GM21723 (cell line): ENCODE results near the gene CLEC16A.
"Not testable (repeated sequence)": the region's sequence is repeated elsewhere in the genome, so short reads cannot be mapped to it uniquely, and the experiment has no call there.

Source experiments
- ATAC-seq: cut with Tn5 transposase; IDR thresholded peaks from one replicate; pipeline ENCODE4 v1.9.1; 2021; ENCODE audit warnings: mild to moderate bottlenecking, moderate library complexity; ENCODE audit not compliant: unreplicated experiment

CLEC16A gene

DNA sequence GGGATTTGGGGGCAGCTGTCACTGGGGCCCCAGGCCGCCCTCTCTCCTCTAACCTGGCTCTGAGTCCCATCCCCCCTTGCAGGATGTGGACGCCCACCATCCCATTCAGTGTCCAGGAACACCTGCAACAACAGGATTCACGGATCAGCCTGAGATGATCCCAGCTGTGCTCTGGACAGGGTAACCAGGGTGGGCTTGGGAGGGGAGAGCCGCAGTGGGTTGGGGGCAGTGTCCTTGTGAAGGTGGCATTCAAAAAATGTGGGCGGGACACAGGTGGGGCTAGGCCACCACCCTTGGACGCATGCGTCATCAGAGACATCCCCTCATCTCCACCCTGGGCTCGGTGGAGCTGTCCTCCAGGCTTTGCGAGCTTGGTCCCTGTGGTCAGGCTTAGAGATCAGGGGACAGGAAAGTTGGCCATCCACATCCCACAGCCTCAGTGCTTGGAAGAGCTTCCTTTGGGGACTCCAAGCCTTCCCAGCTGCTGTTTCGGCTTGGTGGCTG lies 21.2 kb upstream of the CLEC16A start:
- ATAC-seq: no peak

DNA sequence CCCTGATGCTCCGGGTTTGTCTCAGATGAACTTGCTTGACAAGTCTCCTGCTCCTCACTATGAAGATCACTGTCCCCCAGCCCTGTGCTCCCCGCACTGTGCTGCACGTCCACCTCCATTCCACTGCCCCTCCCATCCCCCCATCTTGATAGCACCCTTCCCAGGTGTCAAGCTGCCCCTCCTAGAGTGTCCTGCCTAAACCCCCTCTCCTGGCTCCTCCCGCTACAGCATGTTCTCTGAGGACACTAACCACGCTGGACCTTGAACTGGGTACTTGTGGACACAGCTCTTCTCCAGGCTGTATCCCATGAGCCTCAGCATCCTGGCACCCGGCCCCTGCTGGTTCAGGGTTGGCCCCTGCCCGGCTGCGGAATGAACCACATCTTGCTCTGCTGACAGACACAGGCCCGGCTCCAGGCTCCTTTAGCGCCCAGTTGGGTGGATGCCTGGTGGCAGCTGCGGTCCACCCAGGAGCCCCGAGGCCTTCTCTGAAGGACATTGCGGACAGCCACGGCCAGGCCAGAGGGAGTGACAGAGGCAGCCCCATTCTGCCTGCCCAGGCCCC lies 20.6 kb upstream of the CLEC16A start:
- no peak for ATAC-seq

DNA sequence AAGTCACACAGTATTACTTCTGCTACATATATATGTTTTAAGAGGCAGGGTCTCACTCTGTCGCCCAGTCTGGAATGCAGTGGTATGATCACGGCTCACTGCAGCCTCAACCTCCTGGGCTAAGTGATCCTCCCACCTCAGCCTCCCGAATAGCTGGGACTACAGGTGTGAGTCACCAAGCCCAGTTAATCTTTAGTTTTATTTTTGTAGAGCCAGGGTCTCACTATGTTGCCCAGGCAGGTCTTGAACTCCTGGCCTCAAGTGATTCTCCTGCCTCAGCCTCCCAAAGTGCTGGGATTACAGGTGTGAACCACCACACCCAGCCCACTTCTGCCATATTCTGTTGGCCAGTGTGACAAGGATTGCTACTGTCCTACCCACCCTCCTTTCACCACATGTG lies 19.1 kb upstream of the CLEC16A start:
- ATAC-seq: not testable (repeated sequence)

DNA sequence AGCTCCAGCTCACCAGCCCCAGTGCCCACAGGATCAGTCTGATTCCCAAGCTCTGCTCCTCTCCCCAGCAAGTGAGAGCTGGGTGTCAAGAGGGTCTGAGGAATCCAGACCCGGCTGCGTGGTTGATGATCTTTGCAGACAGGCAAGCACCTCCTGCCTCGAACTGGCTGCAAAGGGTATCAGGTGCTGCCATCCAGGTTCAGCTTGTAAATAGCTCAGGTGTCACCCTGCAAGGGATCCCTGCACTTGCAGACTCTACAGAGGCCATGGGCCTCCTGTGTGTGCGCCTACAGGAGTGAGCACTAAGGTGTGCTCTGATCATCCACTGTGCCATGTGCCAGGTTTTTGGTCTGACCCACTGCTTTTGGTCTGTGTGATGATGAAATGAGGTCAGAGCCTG lies 18.3 kb upstream of the CLEC16A start:
- no peak for ATAC-seq

DNA sequence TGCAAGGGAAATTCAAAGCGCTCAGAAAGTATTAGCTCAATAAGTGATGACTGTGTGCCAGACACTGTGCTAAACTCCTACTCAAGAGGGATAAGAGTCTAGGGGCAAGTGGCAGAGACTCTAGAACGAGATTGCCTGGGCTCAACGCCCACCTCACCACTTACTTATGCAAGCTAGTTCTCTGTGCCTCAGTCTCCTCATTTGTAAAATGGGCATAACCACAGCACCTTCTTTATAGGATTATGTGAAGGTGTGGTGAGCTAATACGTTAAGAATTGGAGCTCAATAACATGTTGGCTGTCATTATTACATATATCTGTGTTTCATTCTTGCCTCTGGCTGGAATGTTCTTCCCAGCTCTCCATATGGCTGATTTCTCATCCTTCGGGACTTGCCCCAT lies 17.5 kb upstream of the CLEC16A start:
- no peak for ATAC-seq

GRCh38 chr16:10927497-10928112 lies 16.8 kb upstream of the CLEC16A start:
- no peak for ATAC-seq

- not testable (repeated sequence) for ATAC-seq
Measured at GRCh38 chr16:10929097-10929496, 15.3 kb upstream of the CLEC16A start.

DNA sequence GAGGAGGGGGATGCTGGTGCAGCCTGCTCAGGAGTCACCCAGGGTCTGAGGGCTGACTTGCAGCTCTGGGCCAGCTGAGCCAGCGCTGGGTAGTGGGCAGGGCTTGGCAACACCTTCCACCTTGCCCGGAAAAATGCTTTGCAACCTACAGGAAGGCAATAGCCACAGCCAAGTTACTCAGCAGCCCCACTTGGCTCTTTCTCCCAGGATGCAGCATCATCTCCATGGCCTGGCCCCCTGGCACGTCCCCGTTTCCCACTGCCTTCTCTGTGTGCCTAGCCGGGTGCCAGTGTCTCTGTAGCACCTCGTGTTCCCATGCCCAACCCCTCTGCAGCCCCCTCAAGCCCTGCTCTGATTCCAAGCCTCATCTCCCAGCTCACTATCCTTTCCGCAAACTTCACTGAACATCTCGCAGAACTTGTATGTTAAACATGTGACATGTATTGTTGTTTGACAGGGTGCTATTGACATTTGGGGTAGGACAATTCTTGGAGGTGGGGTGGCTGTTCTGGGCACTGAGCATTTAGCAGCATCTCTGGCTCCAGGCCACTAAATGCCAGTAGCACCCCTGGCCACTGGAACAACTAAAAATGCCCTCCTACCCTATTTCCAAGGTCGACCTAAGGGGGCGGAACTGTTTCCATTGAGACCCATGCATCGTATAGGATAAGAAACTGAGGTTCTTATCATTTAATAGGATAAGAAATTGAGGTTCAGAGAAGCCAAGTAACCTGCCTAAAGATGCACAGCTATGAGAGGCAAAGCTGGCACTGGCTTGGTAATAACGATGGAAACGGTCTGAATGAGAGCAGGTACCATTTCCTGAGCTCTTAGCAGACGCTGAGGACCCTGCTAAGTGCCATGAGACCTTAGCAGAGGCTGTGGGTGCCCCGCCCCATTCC lies 14.3 kb upstream of the CLEC16A start:
- ATAC-seq: no peak

- ATAC-seq: no peak
Measured at GRCh38 chr16:10930755-10931093, 13.6 kb upstream of the CLEC16A start.

GRCh38 chr16:10931134-10931533 lies 13.2 kb upstream of the CLEC16A start:
- ATAC-seq: no peak

DNA sequence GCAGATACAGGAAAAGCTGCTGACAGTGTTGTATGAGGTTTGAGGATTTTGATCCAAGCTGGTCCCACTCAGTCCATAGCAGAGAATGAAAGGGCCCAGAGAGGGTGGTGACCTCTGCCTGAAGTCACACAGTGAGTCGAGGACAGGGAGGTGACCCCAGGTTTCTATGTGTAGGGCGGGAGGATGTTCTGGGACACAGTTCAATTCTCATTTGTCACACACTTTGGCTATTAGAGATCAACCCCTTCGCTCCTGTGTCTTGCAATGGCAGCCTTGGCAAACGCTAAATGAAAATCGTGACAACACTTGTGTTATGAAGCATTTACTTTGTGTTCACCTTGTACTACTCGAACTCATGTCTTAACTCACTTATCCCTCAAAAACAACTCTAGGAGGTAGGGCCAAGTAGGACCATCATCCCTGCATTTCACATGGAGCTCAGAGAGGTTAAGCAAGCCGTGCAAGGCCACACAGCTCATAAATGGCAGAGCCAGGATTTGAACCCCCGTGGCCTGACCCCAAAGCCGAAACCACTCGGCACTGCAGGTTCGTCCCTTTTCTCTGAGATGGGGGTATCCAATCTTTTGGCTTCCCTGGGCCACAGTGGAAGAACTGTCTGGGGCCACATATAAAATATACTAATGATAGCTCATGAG lies 12.3 kb upstream of the CLEC16A start:
- ATAC-seq: no peak

- ATAC-seq: no peak
Measured at GRCh38 chr16:10932959-10933710, 11.2 kb upstream of the CLEC16A start.

DNA sequence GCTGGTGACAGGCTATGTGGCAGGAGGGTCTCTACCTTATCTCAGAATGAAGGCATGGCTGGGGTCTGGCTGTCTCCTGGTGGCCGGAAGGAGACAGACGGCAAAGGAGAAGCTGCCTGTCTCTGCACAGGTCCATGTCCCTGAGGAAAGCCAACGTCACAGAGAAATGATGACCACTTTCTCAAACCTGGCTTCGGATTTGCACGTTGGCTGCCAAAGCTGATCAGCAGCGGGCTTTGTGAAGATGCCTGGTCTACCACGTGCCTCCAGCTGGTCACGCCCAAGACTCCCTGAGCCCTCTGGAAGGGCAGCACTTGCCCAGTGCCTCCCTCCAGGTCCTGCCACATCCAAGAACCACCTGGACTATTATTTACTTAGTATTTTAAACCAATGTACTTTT lies 10.5 kb upstream of the CLEC16A start:
- ATAC-seq: no peak

DNA sequence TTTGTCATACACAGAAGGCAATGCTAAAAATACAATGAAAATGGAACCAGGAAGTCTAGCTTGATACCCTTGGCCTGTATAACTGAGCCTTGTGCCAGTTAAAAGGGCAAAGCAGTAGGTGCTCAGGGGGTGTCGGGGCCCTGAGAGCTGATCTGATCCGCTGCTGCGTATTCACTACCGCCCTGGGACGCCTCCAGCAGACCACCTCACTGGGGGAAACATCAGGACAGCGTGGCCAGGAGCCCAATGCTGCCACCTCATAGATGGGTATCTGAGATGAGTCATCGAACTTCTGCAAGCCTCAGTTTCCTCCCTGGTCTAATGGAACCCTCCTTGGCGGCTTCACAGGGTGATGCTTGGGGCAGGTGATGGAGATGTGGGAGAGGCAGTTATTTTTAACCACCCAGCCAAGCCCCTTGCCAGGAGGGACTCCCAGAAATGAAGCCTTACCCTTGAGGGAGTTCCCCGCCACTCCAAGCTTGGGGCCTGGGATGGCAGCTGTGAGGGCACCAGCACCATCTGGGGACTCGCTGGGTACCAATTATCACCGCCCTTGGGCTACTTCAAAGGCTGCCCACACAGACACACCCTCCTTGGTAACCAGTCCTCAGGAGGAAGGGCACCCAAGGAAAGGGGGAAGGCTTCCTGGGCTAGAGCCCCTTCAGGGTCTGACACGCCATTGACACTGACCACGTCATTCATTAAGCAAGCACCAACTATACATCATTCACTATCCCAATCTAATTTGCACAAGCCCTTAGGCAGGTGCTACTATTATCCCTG lies 9.8 kb upstream of the CLEC16A start:
- no peak for ATAC-seq

DNA sequence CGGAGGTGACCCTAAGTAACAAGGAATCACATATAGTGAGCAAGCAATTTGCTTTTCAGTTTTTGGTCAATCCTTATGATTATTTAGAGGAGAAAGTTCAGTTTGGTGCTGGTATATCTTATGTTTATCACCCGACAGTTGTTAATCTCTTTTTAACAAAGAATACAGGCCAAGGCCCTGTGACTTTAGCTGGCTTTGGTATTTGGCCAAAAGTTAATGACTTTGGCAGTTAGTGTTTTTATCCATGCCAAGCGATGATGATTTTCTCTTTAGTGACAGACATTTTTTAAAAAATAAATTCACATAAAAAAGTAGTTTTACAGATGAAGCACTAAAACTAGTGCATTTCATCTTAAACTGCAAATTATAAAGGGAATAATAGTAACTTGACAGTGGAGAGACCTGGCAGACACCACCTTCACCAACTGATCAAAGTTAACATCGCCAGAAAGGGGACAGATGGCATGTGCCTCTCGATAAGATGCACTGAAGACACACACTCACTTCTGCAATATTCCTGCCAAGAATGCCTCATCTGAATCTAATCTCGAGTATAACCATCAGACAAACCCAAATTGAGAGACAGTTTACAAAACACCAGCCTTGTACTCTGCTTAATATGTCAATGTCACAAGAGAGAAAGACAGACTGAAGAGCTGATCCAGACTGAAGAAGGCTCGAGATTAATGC lies 9.0 kb upstream of the CLEC16A start:
- no peak for ATAC-seq

- no peak for ATAC-seq
Measured at GRCh38 chr16:10936272-10936984, 7.9 kb upstream of the CLEC16A start.

- ATAC-seq: no peak
Measured at GRCh38 chr16:10937068-10937859, 7.1 kb upstream of the CLEC16A start.

GRCh38 chr16:10938321-10938720 lies 6.0 kb upstream of the CLEC16A start:
- ATAC-seq: no peak
